Measurements from ENCODE around the gene RAB33A.

- TF ChIP-seq, protein P1, sequence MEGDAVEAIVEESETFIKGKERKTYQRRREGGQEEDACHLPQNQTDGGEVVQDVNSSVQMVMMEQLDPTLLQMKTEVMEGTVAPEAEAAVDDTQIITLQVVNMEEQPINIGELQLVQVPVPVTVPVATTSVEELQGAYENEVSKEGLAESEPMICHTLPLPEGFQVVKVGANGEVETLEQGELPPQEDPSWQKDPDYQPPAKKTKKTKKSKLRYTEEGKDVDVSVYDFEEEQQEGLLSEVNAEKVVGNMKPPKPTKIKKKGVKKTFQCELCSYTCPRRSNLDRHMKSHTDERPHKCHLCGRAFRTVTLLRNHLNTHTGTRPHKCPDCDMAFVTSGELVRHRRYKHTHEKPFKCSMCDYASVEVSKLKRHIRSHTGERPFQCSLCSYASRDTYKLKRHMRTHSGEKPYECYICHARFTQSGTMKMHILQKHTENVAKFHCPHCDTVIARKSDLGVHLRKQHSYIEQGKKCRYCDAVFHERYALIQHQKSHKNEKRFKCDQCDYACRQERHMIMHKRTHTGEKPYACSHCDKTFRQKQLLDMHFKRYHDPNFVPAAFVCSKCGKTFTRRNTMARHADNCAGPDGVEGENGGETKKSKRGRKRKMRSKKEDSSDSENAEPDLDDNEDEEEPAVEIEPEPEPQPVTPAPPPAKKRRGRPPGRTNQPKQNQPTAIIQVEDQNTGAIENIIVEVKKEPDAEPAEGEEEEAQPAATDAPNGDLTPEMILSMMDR (conservative IDR thresholded peaks at IDR 0.05 in 1 of 2, IDR thresholded peaks at IDR 0.05 in 1 of 2; ENCODE audit: low read depth in 1 of 2, low read length in 2 of 2), result no peak
- TF ChIP-seq EZH2 (IDR thresholded peaks at IDR 0.05; ENCODE audit: low read length, missing control alignments), result no peak
Observed at GRCh38 chrX:130172127-130172845, 524 bp downstream of the RAB33A start.

All from fibroblast of lung (primary cell).